Measurements from ENCODE around the gene DUOX1. TPM values are rescaled to one million over a fixed set of nuclear protein-coding genes. Genes with fewer than 3 reads are reported as not detected.

The DUOX1 gene
- total RNA-seq, 3 donors from 2014 or later (not counting 1 experiment from before 2014, with no cell fraction given): 0.20 TPM; not detected in 2

- Mint-ChIP-seq H3K36me3 (no peaks in the 10 kb centered on the region), H3K27ac (no peak overlapping the region), H3K4me1 (peaks cover 25 to 36% of the 10 kb centered on the region in 2 donors), H3K4me3 (peak overlapping the region; percentile 45), H3K9me3 (no peaks in the 10 kb centered on the region), H3K27me3 (ENCODE audit: low read depth in 2 of 2) (peaks cover 6 to 14% of the 10 kb centered on the region in 2 donors)
- H3K27me3 ChIP-seq (ENCODE audit: control insufficient read depth, insufficient read depth, low read length): no peaks in the 10 kb centered on the region
- ATAC-seq (no peak), DNase-seq (no peak)
- no peaks in the 10 kb centered on the region for H3K36me3 ChIP-seq (ENCODE audit: control insufficient read depth, insufficient read depth, low read length)
- TF ChIP-seq, protein P1, sequence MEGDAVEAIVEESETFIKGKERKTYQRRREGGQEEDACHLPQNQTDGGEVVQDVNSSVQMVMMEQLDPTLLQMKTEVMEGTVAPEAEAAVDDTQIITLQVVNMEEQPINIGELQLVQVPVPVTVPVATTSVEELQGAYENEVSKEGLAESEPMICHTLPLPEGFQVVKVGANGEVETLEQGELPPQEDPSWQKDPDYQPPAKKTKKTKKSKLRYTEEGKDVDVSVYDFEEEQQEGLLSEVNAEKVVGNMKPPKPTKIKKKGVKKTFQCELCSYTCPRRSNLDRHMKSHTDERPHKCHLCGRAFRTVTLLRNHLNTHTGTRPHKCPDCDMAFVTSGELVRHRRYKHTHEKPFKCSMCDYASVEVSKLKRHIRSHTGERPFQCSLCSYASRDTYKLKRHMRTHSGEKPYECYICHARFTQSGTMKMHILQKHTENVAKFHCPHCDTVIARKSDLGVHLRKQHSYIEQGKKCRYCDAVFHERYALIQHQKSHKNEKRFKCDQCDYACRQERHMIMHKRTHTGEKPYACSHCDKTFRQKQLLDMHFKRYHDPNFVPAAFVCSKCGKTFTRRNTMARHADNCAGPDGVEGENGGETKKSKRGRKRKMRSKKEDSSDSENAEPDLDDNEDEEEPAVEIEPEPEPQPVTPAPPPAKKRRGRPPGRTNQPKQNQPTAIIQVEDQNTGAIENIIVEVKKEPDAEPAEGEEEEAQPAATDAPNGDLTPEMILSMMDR (IDR thresholded peaks at IDR 0.05): no peak
- intact Hi-C loops (cut with micrococcal nuclease): no loop called here
- H3K9me3 ChIP-seq (ENCODE audit: control insufficient read depth, insufficient read depth, low read length): no peaks in the 10 kb centered on the region
- no peak overlapping the region for H3K4me3 ChIP-seq (ENCODE audit: low read length)
- H3K4me1 ChIP-seq (ENCODE audit: control insufficient read depth, insufficient read depth, low read length): peaks cover 30% of the 10 kb centered on the region
- 68% methylated on average over 7 of the region's 9 CpGs for WGBS (ENCODE audit: insufficient coverage)
- H3K27ac ChIP-seq (ENCODE audit: low read length): no peak overlapping the region
These were observed 51.9 kb downstream of the DUOX1 start for GRCh38 chr15:45181491-45182285.

- Mint-ChIP-seq H3K27me3 (ENCODE audit: low read depth in 2 of 2) (peaks cover 7 to 16% of the 10 kb centered on the region in 2 donors), H3K27ac (no peak overlapping the region), H3K9me3 (no peaks in the 10 kb centered on the region), H3K4me3 (no peak overlapping the region), H3K36me3 (no peaks in the 10 kb centered on the region), H3K4me1 (peaks cover 30 to 43% of the 10 kb centered on the region in 2 donors)
- peaks cover 36% of the 10 kb centered on the region for H3K4me1 ChIP-seq (ENCODE audit: control insufficient read depth, insufficient read depth, low read length)
- H3K27me3 ChIP-seq (ENCODE audit: control insufficient read depth, insufficient read depth, low read length): peaks cover 1% of the 10 kb centered on the region
- DNase-seq (no peak), ATAC-seq (no peak)
- no peaks in the 10 kb centered on the region for H3K9me3 ChIP-seq (ENCODE audit: control insufficient read depth, insufficient read depth, low read length)
- TF ChIP-seq, protein P1 (IDR thresholded peaks at IDR 0.05): no peak
- no peak overlapping the region for H3K4me3 ChIP-seq (ENCODE audit: low read length)
- intact Hi-C loops (cut with micrococcal nuclease): no loop called here
- H3K27ac ChIP-seq (ENCODE audit: low read length): no peak overlapping the region
- 43% methylated on average over 1 of the region's 1 CpG for WGBS (ENCODE audit: insufficient coverage)
- no peaks in the 10 kb centered on the region for H3K36me3 ChIP-seq (ENCODE audit: control insufficient read depth, insufficient read depth, low read length)
These were observed 53.2 kb downstream of the DUOX1 start for GRCh38 chr15:45182996-45183395.

DNA sequence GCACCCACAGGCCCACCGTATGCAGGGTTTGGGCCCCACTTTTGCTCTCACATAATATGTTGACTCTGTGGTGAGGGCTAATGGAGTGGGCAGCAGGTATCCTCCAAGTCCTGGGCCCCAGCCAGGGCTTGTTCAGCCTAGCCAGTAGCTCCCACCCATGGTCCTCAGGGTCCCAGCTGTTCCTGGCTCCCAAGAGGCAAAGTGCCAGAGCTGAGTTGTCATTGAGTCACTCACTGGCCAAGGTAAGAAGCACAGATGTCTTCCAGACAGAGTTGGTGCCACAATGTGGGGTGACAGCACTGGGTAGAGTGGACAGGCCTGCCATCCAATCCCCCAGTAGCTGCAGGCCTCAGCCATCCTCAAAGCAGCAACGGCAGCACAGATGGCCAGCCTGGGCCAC lies 53.7 kb downstream of the DUOX1 start:
- H3K27me3 Mint-ChIP-seq (ENCODE audit: low read depth in 2 of 2): peaks cover 12 to 20% of the 10 kb centered on the region in 2 donors

More for the DNA sequence above, 53.7 kb downstream of the DUOX1 start:
- Histone ChIP-seq H3K4me1 (ENCODE audit: control insufficient read depth, insufficient read depth, low read length) (peaks cover 41% of the 10 kb centered on the region), H3K27ac (ENCODE audit: low read length) (no peak overlapping the region), H3K36me3 (ENCODE audit: control insufficient read depth, insufficient read depth, low read length) (no peaks in the 10 kb centered on the region), H3K9me3 (ENCODE audit: control insufficient read depth, insufficient read depth, low read length) (no peaks in the 10 kb centered on the region), H3K27me3 (ENCODE audit: control insufficient read depth, insufficient read depth, low read length) (peaks cover 6% of the 10 kb centered on the region), H3K4me3 (ENCODE audit: low read length) (no peak overlapping the region)
- no peaks in the 10 kb centered on the region for H3K36me3 Mint-ChIP-seq
- intact Hi-C loops (cut with micrococcal nuclease): no loop called here
- no peaks in the 10 kb centered on the region for H3K9me3 Mint-ChIP-seq
- H3K4me3 Mint-ChIP-seq: no peak overlapping the region
- ATAC-seq: no peak
- no peak overlapping the region for H3K27ac Mint-ChIP-seq
- no peak for DNase-seq
- TF ChIP-seq, protein P1 (IDR thresholded peaks at IDR 0.05): no peak
- 88% methylated on average over 2 of the region's 2 CpGs for WGBS (ENCODE audit: insufficient coverage)
- peaks cover 36 to 48% of the 10 kb centered on the region in 2 donors for H3K4me1 Mint-ChIP-seq

All from natural killer cell (primary cell).